PC-9 (cell line): ENCODE measurements around the gene ADAMTS16.

Experiments used
- EZH2 ChIP-seq: fragments of 200-600 bp; sonication (generic); IDR thresholded peaks from 2 replicates; pipeline ENCODE4 v1.8.0; 2017; ENCODE audit warnings: antibody characterized with exemption, low read depth
- TF ChIP-seq, protein P1 (sequence below): fragments of 200-600 bp; sonication (generic); conservative IDR thresholded peaks from 2 replicates; pipeline ENCODE4 v1.6.1; 2017; ENCODE audit warnings: mixed run types, antibody characterized with exemption, mild to moderate bottlenecking, moderate library complexity

- TF ChIP-seq, protein P1, sequence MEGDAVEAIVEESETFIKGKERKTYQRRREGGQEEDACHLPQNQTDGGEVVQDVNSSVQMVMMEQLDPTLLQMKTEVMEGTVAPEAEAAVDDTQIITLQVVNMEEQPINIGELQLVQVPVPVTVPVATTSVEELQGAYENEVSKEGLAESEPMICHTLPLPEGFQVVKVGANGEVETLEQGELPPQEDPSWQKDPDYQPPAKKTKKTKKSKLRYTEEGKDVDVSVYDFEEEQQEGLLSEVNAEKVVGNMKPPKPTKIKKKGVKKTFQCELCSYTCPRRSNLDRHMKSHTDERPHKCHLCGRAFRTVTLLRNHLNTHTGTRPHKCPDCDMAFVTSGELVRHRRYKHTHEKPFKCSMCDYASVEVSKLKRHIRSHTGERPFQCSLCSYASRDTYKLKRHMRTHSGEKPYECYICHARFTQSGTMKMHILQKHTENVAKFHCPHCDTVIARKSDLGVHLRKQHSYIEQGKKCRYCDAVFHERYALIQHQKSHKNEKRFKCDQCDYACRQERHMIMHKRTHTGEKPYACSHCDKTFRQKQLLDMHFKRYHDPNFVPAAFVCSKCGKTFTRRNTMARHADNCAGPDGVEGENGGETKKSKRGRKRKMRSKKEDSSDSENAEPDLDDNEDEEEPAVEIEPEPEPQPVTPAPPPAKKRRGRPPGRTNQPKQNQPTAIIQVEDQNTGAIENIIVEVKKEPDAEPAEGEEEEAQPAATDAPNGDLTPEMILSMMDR: no peak
- TF ChIP-seq EZH2: no peak
Observed at GRCh38 chr5:5360941-5361520, 220.9 kb downstream of the ADAMTS16 start.
